ENCODE results near the gene QKI.

QKI gene

DNA sequence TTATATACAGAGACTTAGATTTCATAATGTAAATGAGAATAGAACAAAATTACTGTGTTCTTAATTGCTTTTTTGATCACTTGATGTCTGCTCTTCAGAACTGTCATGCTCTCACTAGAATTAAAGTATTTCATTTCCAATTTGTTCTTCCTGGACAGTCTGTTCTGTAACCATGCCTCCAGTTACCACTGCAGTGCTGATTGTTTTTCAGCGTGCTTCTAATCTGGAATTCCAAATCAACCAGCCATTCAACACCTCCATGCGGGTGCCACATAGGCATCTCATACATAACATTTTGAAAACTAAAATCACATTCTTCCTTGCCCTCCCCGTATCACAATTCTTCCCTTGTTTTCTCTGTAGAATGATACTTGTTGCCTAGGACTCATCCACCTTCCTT is 132.8 kb downstream of the QKI start:
- Histone ChIP-seq H3K9me3 (no peaks in the 10 kb centered on the region), H3K36me3 (no peaks in the 10 kb centered on the region), H3K27ac (no peak overlapping the region), H3K4me1 (peaks cover 0 to 14% (median 0%) of the 10 kb centered on the region in 4 donors), H3K27me3 (no peaks in the 10 kb centered on the region), H3K4me3 (no peak overlapping the region)
- intact Hi-C loops (cut with DNase I; ENCODE audit: low total_unique reads): no loop called here
- DNase-seq: no peak
- TF ChIP-seq, protein P1, sequence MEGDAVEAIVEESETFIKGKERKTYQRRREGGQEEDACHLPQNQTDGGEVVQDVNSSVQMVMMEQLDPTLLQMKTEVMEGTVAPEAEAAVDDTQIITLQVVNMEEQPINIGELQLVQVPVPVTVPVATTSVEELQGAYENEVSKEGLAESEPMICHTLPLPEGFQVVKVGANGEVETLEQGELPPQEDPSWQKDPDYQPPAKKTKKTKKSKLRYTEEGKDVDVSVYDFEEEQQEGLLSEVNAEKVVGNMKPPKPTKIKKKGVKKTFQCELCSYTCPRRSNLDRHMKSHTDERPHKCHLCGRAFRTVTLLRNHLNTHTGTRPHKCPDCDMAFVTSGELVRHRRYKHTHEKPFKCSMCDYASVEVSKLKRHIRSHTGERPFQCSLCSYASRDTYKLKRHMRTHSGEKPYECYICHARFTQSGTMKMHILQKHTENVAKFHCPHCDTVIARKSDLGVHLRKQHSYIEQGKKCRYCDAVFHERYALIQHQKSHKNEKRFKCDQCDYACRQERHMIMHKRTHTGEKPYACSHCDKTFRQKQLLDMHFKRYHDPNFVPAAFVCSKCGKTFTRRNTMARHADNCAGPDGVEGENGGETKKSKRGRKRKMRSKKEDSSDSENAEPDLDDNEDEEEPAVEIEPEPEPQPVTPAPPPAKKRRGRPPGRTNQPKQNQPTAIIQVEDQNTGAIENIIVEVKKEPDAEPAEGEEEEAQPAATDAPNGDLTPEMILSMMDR (IDR thresholded peaks at IDR 0.05): no peak

DNA sequence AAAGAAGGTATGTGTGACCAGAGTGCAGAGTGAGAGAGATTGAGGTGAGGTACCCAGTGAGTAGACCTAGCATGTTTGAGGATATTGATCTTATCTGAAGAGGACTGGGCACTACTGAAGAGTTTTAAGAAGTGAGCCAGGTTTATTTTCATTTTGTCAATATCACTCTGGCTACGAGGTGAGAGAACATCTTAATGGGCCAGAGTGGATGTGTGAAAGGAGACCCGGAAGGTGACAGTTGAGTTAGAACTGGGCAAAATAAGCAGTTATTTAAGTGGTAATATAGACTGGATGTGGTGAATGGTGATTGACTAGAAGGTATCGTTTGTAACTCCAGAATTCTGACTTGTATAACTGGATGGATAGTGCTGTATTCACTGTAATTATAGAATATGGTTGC is 134.1 kb downstream of the QKI start:
- DNase-seq: no peak
- Histone ChIP-seq H3K9me3 (no peaks in the 10 kb centered on the region), H3K27me3 (no peaks in the 10 kb centered on the region), H3K4me3 (no peak overlapping the region), H3K36me3 (no peaks in the 10 kb centered on the region), H3K4me1 (peaks cover 0 to 14% (median 0%) of the 10 kb centered on the region in 4 donors), H3K27ac (no peak overlapping the region)
- TF ChIP-seq, protein P1 (IDR thresholded peaks at IDR 0.05): no peak
- intact Hi-C loops (cut with DNase I; ENCODE audit: low total_unique reads): no loop called here

- Histone ChIP-seq H3K9me3 (no peaks in the 10 kb centered on the region), H3K4me1 (peaks cover 0 to 3% (median 0%) of the 10 kb centered on the region in 4 donors), H3K27me3 (no peaks in the 10 kb centered on the region), H3K4me3 (no peak overlapping the region), H3K27ac (no peak overlapping the region), H3K36me3 (peaks cover 0 to 4% (median 0%) of the 10 kb centered on the region in 3 donors)
- intact Hi-C loops (cut with DNase I; ENCODE audit: low total_unique reads): no loop called here
- no peak for DNase-seq
- TF ChIP-seq, protein P1 (IDR thresholded peaks at IDR 0.05): no peak
Observed at GRCh38 chr6:163554032-163554431, 139.5 kb downstream of the QKI start.

DNA sequence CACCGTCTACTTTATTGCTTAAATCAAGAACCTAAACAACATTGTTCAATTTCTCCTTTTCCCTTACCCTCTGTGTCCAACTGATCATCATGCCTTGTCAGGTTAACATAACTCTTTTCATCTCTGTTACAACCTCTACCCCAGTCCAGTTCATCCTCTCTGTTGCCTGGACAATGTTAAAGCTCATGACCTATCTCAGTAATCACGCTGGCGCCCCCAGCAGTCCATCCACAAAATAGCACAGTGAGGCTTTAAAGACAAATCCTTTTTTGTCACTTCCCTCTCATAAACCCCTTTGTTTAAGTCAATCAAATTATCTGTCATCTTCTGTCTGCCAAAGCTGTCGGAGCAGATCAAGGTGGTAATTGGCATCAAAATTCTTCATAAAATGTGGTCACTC is 140.1 kb downstream of the QKI start:
- Histone ChIP-seq H3K27me3 (no peaks in the 10 kb centered on the region), H3K4me3 (no peak overlapping the region), H3K27ac (no peak overlapping the region), H3K4me1 (no peaks in the 10 kb centered on the region), H3K9me3 (no peaks in the 10 kb centered on the region), H3K36me3 (peaks cover 0 to 4% (median 0%) of the 10 kb centered on the region in 3 donors)
- peak in 1 of 2 donors; percentile 53 for DNase-seq
- TF ChIP-seq, protein P1 (IDR thresholded peaks at IDR 0.05): peak in 1 of 2 experiments; percentile 23
- intact Hi-C loops (cut with DNase I; ENCODE audit: low total_unique reads): no loop called here

GRCh38 chr6:163559661-163560060 is 145.1 kb downstream of the QKI start:
- Histone ChIP-seq H3K9me3 (no peaks in the 10 kb centered on the region), H3K27me3 (no peaks in the 10 kb centered on the region), H3K4me3 (no peak overlapping the region), H3K36me3 (peaks cover 12 to 17% (median 15%) of the 10 kb centered on the region in 3 donors), H3K27ac (no peak overlapping the region), H3K4me1 (no peaks in the 10 kb centered on the region)
- no peak for DNase-seq
- intact Hi-C loops (cut with DNase I; ENCODE audit: low total_unique reads): no loop called here
- TF ChIP-seq, protein P1 (IDR thresholded peaks at IDR 0.05): no peak

DNA sequence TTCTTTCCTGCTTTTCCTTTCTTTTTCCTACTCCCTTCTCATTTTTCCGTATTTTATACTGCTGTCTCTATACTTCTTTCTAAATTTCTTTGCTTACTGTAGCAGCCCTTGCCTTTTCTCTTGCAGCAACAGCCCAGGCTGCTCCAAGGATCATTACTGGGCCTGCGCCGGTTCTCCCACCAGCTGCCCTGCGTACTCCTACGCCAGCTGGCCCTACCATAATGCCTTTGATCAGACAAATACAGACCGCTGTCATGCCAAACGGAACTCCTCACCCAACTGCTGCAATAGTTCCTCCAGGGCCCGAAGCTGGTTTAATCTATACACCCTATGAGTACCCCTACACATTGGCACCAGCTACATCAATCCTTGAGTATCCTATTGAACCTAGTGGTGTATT is 148.8 kb downstream of the QKI start:
- intact Hi-C loops (cut with DNase I; ENCODE audit: low total_unique reads): no loop called here
- Histone ChIP-seq H3K36me3 (peaks cover 12 to 32% (median 16%) of the 10 kb centered on the region in 3 donors), H3K27ac (no peak overlapping the region), H3K4me1 (no peaks in the 10 kb centered on the region), H3K27me3 (no peaks in the 10 kb centered on the region), H3K9me3 (no peaks in the 10 kb centered on the region), H3K4me3 (no peak overlapping the region)
- TF ChIP-seq, protein P1 (IDR thresholded peaks at IDR 0.05): no peak
- no peak for DNase-seq

All from tibial artery (tissue), 4 donors.